Activated naive CD8-positive, alpha-beta T cell treated with anti-CD3 and anti-CD28 coated beads, Interleukin-2, amount 10 ng/mL, durations not matched to agents 7 days and 5 days (primary cell): ENCODE measurements around the gene ATP5MK. TPM values are rescaled to one million over a fixed set of nuclear protein-coding genes. Genes with fewer than 3 reads are reported as not detected.

Experiments used
- microRNA-seq: library from miRNA; unstranded; fragments of <30 nt; microRNA quantifications from one replicate; pipeline ENCODE4 v1.2.0, GENCODE V29; 2022
- total RNA-seq, 2 experiments: library from RNA; stranded (reverse); gene quantifications; one replicate each; pipeline ENCODE4 v1.2.3, GENCODE V29; 2021

Gene ATP5MK
- total RNA-seq, 2 experiments from 2014 or later = 264 to 291 TPM

Small RNA genes within 50 kb of the gene (microRNA-seq; reads per million reads assigned to microRNA genes)
- 1,862 reads per million, percentile 84 among the genes with 10 or more reads in this experiment for gene MIR1307

Other genes with a start within 250 kb of the ATP5MK start
- gene NT5C2, start 203.2 kb downstream of the ATP5MK start, total RNA-seq = 10 to 100 TPM; 68.9 to 69.4 TPM
- gene RPEL1, start 150.6 kb downstream of the ATP5MK start, total RNA-seq = not detected
- under 1 TPM in 1 of 2 experiments, not detected in 1; 0.09 TPM for gene INA, start 119.3 kb downstream of the ATP5MK start, total RNA-seq
- 10 to 100 TPM; 13.6 to 14.7 TPM for gene PCGF6, start 45.3 kb downstream of the ATP5MK start, total RNA-seq
- 10 to 100 TPM; 11.6 to 12.1 TPM for gene TAF5, start 28.5 kb downstream of the ATP5MK start, total RNA-seq
- gene PDCD11, start 151 bp upstream of the ATP5MK start, total RNA-seq = 10 to 100 TPM; 45.1 to 49.9 TPM
- 100 to 1,000 TPM; 117 to 124 TPM for gene CALHM2, start 55.9 kb upstream of the ATP5MK start, total RNA-seq
- gene CALHM1, start 62.4 kb upstream of the ATP5MK start, total RNA-seq = under 1 TPM; 0.74 to 0.94 TPM
- gene CALHM3, start 82.8 kb upstream of the ATP5MK start, total RNA-seq = under 1 TPM; 0.17 to 0.67 TPM
- 1 to 10 TPM; 1.6 to 2.0 TPM for gene NEURL1, start 97.2 kb upstream of the ATP5MK start, total RNA-seq